HepG2 (cell line): ENCODE data around the gene NT5DC1. TPM values are rescaled to one million over a fixed set of nuclear protein-coding genes. Genes with fewer than 3 reads are reported as not detected.
A peak's percentile ranks its signal among the peaks of the same experiment; 100 is the strongest.

Source experiments
- CBFB ChIP-seq: sonication (generic); formaldehyde crosslinking; IDR thresholded peaks from 2 replicates; pipeline ENCODE4 v1.4.0; 2020; ENCODE audit warnings: missing genetic modification reagents
- CCDC6 ChIP-seq: sonication (generic); formaldehyde crosslinking; IDR thresholded peaks from 2 replicates; pipeline ENCODE4 v1.8.1; 2022; ENCODE audit warnings: mild to moderate bottlenecking, missing genetic modification reagents, moderate library complexity
- GLI4 ChIP-seq: sonication (generic); formaldehyde crosslinking; IDR thresholded peaks from 2 replicates; pipeline ENCODE4 v1.5.1; 2020; ENCODE audit warnings: missing genetic modification reagents, mild to moderate bottlenecking, moderate library complexity, borderline replicate concordance
- HOXA5 ChIP-seq: sonication (generic); formaldehyde crosslinking; IDR thresholded peaks from 2 replicates; pipeline ENCODE4 v1.4.0; 2020; ENCODE audit warnings: missing genetic modification reagents
- IRX3 ChIP-seq: sonication (generic); formaldehyde crosslinking; IDR thresholded peaks from 2 replicates; pipeline ENCODE4 v1.8.1; 2023; ENCODE audit warnings: mild to moderate bottlenecking, low read depth, missing genetic modification reagents, borderline replicate concordance
- KDM3A ChIP-seq: IDR thresholded peaks from 2 replicates; pipeline ENCODE4 v1.6.1; 2018; ENCODE audit warnings: low read depth, missing compliant biosample characterization
- NCOA1 ChIP-seq: sonication (generic); formaldehyde crosslinking; IDR thresholded peaks from 2 replicates; pipeline ENCODE4 v1.9.0; 2021; ENCODE audit warnings: missing genetic modification reagents
- NFE2 ChIP-seq: sonication (generic); formaldehyde crosslinking; IDR thresholded peaks from 2 replicates; pipeline ENCODE4 v1.4.0; 2020; ENCODE audit warnings: missing genetic modification reagents
- RERE ChIP-seq: IDR thresholded peaks from 2 replicates; pipeline ENCODE4 v1.6.1; 2016; ENCODE audit warnings: low read depth, missing genetic modification reagents, missing compliant biosample characterization
- RFXANK ChIP-seq: IDR thresholded peaks from 2 replicates; pipeline ENCODE4 v1.6.1; 2016
- TBX3 ChIP-seq: fragments of 450-650 bp; IDR thresholded peaks from 2 replicates; pipeline ENCODE4 v1.6.1; 2017; ENCODE audit warnings: antibody characterized with exemption, mild to moderate bottlenecking, inconsistent platforms, borderline replicate concordance
- TMF1 ChIP-seq: sonication (generic); formaldehyde crosslinking; IDR thresholded peaks from 2 replicates; pipeline ENCODE4 v1.8.1; 2022; ENCODE audit warnings: low read depth, missing genetic modification reagents
- ZBTB40 ChIP-seq, 2 experiments: fragments of 450-650 bp in 1 of 2; sonication (generic) in 1 of 2; formaldehyde crosslinking in 1 of 2; IDR thresholded peaks; 2 replicates each; pipeline versions ENCODE4 v1.6.1 to v1.8.0; 2016 to 2022; ENCODE audit warnings: antibody characterized with exemption in 1 of 2, mild to moderate bottlenecking in 1 of 2, missing genetic modification reagents in 1 of 2
- ZNF205 ChIP-seq: IDR thresholded peaks from 2 replicates; pipeline ENCODE4 v1.6.1; 2018; ENCODE audit warnings: missing biosample characterization, missing genetic modification reagents
- ZNF326 ChIP-seq: sonication (generic); formaldehyde crosslinking; IDR thresholded peaks from 2 replicates; pipeline ENCODE4 v1.4.0; 2020; ENCODE audit warnings: missing genetic modification reagents, borderline replicate concordance
- ZSCAN30 ChIP-seq: sonication (generic); formaldehyde crosslinking; IDR thresholded peaks from 2 replicates; pipeline ENCODE4 v1.5.0; 2020; ENCODE audit warnings: mild to moderate bottlenecking, missing genetic modification reagents
- polyA plus RNA-seq, 8 experiments: library from polyadenylated mRNA; depleted of rRNA in 3 of 8; stranded (reverse) in 7 of 8; unstranded in 1 of 8; fragments of >200 nt; fragmentation: Illumina TruSeq in 4 of 8; extraction: Trizol in 4 of 8; gene quantifications; 2 replicates each; pipeline versions ENCODE4 v1.2.1 to v1.2.3, GENCODE V29; 2011 to 2016; ENCODE audit warnings: low read depth in 4 of 8, missing spikeins in 1 of 8, mixed read lengths in 1 of 8; ENCODE audit not compliant: insufficient read depth in 1 of 8
- total RNA-seq, 5 experiments: library from RNA; depleted of rRNA; stranded (reverse); fragments of >200 nt; fragmentation: Illumina TruSeq; extraction: Trizol; gene quantifications; 2 replicates each; pipeline ENCODE4 v1.2.3, GENCODE V29; 2016; ENCODE audit warnings: low read depth in 1 of 5

Gene NT5DC1
- total and polyA plus RNA-seq, 2 of the 13 experiments (the other 11 are each of a cell fraction or from before 2014, with no cell fraction given) = 27.0 to 56.1 TPM

- no peak for TF ChIP-seq ZBTB40 (IDR thresholded peaks at IDR 0.05)
- no peak for TF ChIP-seq ZBTB40 (CRISPR knock-in tag; IDR thresholded peaks at IDR 0.05)
- TF ChIP-seq NCOA1 (CRISPR knock-in tag) = no peak
- no peak for TF ChIP-seq ZSCAN30 (CRISPR knock-in tag)
- TF ChIP-seq ZNF205 (CRISPR knock-in tag) = 0 out of 2 replicates have a peak, but pooled peaks have one; percentile 24
- no peak for TF ChIP-seq TMF1 (CRISPR knock-in tag)
- no peak for TF ChIP-seq NFE2 (CRISPR knock-in tag)
- TF ChIP-seq KDM3A = no peak; the same call in 1 of the 2 replicates
- no peak for TF ChIP-seq CCDC6 (CRISPR knock-in tag)
- no peak for TF ChIP-seq ZNF326 (CRISPR knock-in tag)
- no peak for TF ChIP-seq CBFB
- no peak for TF ChIP-seq RERE
- TF ChIP-seq RFXANK (CRISPR knock-in tag) = no peak; the same call in 1 of the 2 replicates
- peak; percentile 63 for TF ChIP-seq HOXA5 (CRISPR knock-in tag)
- TF ChIP-seq IRX3 = no peak
- no peak for TF ChIP-seq TBX3
- TF ChIP-seq GLI4 = no peak
Measured at GRCh38 chr6:116060572-116061283, 39.9 kb upstream of the NT5DC1 start, which contains the start of gene FRK (continued).
